HFFc6 (cell line): ENCODE measurements around the gene HSBP1. TPM values are rescaled to one million over a fixed set of nuclear protein-coding genes. Genes with fewer than 3 reads are reported as not detected.

Experiments used
- DNase-seq: peaks from one replicate; pipeline ENCODE4 v3.0.0-alpha.2; 2018
- H3K27ac Mint-ChIP-seq: 2 replicates; pipeline ENCODE4 v1.8.0; 2020; ENCODE audit warnings: mild to moderate bottlenecking, mixed read lengths
- H3K27me3 Mint-ChIP-seq: 2 replicates; pipeline ENCODE4 v1.8.0; 2021; ENCODE audit warnings: mild to moderate bottlenecking, moderate library complexity, mixed read lengths; ENCODE audit not compliant: insufficient read depth
- H3K36me3 Mint-ChIP-seq: 2 replicates; pipeline ENCODE4 v1.8.0; 2021; ENCODE audit warnings: low read depth, mixed read lengths
- H3K4me1 Mint-ChIP-seq: 2 replicates; pipeline ENCODE4 v1.8.0; 2020; ENCODE audit warnings: low read depth, mixed read lengths
- H3K4me3 Mint-ChIP-seq: 2 replicates; pipeline ENCODE4 v1.8.0; 2020; ENCODE audit warnings: mild to moderate bottlenecking, moderate library complexity, mixed read lengths
- H3K9me3 Mint-ChIP-seq: 2 replicates; pipeline ENCODE4 v1.8.0; 2020; ENCODE audit warnings: mild to moderate bottlenecking, mixed read lengths
- CTCF ChIP-seq: fragments of 200-600 bp; sonication (generic); IDR thresholded peaks from 2 replicates; pipeline ENCODE4 v1.5.0; 2021; ENCODE audit warnings: antibody characterized with exemption, mild to moderate bottlenecking
- total RNA-seq, 6 experiments: library from RNA; stranded (reverse); fragmentation: NEBNext Ultra II Directional; extraction: Animal tissue kit (Norgen Biotek cat#: 25700); gene quantifications; 2 replicates in 1 of 6; 3 replicates in 5 of 6; pipeline ENCODE4 v1.2.3, GENCODE V29; 2021

HSBP1 gene
- total RNA-seq, 6 experiments from 2014 or later: 138 to 174 (median 161) TPM

DNA sequence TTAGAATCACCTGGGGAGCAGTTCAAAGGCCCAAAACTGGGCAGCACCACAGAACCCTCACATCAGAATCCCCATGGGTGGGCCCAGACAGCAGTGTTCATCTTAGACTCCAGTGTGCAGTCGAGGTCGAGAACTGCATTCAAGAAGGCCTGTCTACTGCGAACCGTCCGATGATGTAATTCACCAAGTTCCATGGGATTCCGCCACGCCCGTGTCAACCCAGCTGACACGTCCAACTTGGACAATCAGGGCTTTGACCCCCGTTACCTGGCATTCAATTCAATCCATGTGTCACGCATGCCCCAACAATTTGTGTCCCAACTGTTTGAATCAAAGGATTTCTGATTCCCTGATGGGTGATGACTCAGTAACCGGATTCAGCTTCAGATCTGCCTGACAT is 9.2 kb downstream of the HSBP1 start:
- TF ChIP-seq CTCF: no peak
- Mint-ChIP-seq H3K4me1 (peaks cover 16% of the 10 kb centered on the region), H3K27ac (no peak overlapping the region), H3K9me3 (no peaks in the 10 kb centered on the region), H3K27me3 (peaks cover 16% of the 10 kb centered on the region), H3K4me3 (no peak overlapping the region), H3K36me3 (peaks cover 11% of the 10 kb centered on the region)
- no peak for DNase-seq

GRCh38 chr16:83818276-83818675 is 10.5 kb downstream of the HSBP1 start:
- no peak overlapping the region for H3K4me3 Mint-ChIP-seq
- no peaks in the 10 kb centered on the region for H3K9me3 Mint-ChIP-seq
- H3K4me1 Mint-ChIP-seq: peaks cover 16% of the 10 kb centered on the region
- no peak overlapping the region for H3K27ac Mint-ChIP-seq
- H3K27me3 Mint-ChIP-seq: peaks cover 21% of the 10 kb centered on the region
- TF ChIP-seq CTCF: no peak
- no peaks in the 10 kb centered on the region for H3K36me3 Mint-ChIP-seq
- no peak for DNase-seq

GRCh38 chr16:83819361-83819760 is 11.6 kb downstream of the HSBP1 start:
- Mint-ChIP-seq H3K4me3 (no peak overlapping the region), H3K27ac (no peak overlapping the region), H3K9me3 (no peaks in the 10 kb centered on the region), H3K4me1 (peaks cover 6% of the 10 kb centered on the region), H3K27me3 (peaks cover 21% of the 10 kb centered on the region), H3K36me3 (no peaks in the 10 kb centered on the region)
- DNase-seq: no peak
- TF ChIP-seq CTCF: no peak

DNA sequence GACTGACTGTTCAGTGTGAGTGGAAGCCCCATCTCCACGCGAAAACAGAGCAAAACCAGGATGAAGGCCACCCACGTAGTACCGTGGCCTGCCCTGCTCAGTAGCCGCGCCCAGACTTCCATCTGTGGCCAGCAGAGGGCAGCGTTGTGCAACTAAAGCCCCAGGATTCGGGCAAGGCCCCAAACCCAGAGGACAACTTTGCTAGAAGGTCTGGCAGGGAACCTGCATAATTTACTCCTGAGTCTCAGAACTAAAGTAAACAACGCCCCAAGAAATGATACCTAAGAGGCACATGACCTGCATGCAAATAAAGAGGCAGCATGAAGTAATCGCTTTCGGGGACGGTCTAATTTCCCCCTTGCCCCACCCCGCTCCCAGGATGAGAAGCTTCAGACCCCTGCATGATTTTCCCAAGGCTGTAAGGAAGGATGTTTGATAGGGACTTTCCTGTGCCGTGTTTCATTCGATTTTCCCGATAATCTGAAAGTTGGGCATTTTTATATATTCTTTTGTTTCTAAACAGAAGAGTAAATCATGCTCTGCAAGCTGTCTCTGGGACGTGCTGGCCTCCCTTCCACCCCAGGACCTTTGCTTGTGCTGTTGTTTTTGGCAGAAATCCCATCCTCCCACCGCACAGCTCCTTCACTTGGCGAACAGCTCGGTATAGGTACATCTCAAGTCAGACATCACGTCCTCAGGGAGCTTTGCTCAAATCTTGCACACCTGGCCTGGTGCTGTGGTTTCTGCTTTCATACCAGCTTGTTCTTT is 18.6 kb downstream of the HSBP1 start:
- no peak overlapping the region for H3K27ac Mint-ChIP-seq
- peaks cover 12% of the 10 kb centered on the region for H3K4me1 Mint-ChIP-seq
- peak overlapping the region; percentile 23; the same call in 1 of the 2 replicates for H3K4me3 Mint-ChIP-seq
- no peaks in the 10 kb centered on the region for H3K36me3 Mint-ChIP-seq
- H3K27me3 Mint-ChIP-seq: peaks cover 13% of the 10 kb centered on the region
- TF ChIP-seq CTCF: peak; percentile 97
- DNase-seq: peak; percentile 83
- H3K9me3 Mint-ChIP-seq: no peaks in the 10 kb centered on the region

DNA sequence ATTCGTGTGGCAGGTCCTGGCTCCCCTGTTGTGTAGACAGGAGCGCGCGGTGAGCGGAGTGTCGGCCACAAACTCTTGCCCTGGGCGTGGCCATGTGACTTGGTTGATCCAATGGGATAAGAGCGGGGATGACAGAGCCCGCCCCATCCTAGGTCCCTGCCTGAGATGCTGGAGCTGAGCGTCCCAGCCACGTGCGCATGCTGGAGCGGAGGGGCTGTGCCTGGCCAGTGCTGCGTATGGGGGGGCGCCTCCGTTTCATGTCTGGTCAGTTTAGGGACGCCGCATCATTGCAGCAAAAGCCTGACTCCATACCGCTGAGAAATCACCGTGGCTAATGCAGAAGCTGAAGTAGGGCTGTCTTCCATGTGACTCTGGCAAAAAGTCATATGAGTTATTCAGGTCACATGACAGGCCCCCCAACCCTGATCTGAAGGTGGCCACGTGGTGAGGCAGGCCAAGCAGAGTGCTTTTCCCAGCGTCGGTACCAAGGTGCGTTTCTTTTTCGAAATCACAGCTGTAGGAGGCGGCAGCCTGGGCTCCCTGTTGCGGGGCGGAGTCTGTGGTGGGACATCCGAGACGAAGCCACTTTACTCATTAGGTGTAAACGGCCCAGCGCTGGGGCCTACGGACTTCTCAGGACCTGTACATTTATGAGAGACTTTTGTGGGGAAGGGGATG is 22.5 kb downstream of the HSBP1 start:
- Mint-ChIP-seq H3K27me3 (peaks cover 15% of the 10 kb centered on the region; the same call in 1 of the 2 replicates), H3K9me3 (no peaks in the 10 kb centered on the region), H3K4me3 (no peak overlapping the region), H3K36me3 (no peaks in the 10 kb centered on the region), H3K4me1 (peaks cover 14% of the 10 kb centered on the region), H3K27ac (no peak overlapping the region)
- no peak for TF ChIP-seq CTCF
- DNase-seq: no peak
